Chondrocyte (in vitro differentiated cells): ENCODE data around the gene PNISR. TPM values are rescaled to one million over a fixed set of nuclear protein-coding genes. Genes with fewer than 3 reads are reported as not detected.

Experiments
- DNase-seq: peaks from one replicate; pipeline ENCODE4 v3.0.0; 2021; ENCODE audit warnings: mixed read lengths, low spot score
- H3K27ac Mint-ChIP-seq: one replicate; pipeline ENCODE4 v1.8.0; 2021; ENCODE audit warnings: mild to moderate bottlenecking, moderate library complexity, mixed read lengths; ENCODE audit not compliant: unreplicated experiment
- H3K27me3 Mint-ChIP-seq: 2 replicates; pipeline ENCODE4 v1.8.0; 2021; ENCODE audit warnings: low read depth, mixed read lengths
- H3K36me3 Mint-ChIP-seq: 2 replicates; pipeline ENCODE4 v1.8.0; 2021; ENCODE audit warnings: low read depth, mixed read lengths
- H3K4me1 Mint-ChIP-seq: 2 replicates; pipeline ENCODE4 v1.8.0; 2021; ENCODE audit warnings: low read depth, mild to moderate bottlenecking, mixed read lengths
- H3K4me3 Mint-ChIP-seq: one replicate; pipeline ENCODE4 v1.8.0; 2021; ENCODE audit warnings: mild to moderate bottlenecking, moderate library complexity, mixed read lengths; ENCODE audit not compliant: unreplicated experiment
- H3K9me3 Mint-ChIP-seq: 2 replicates; pipeline ENCODE4 v1.8.0; 2021; ENCODE audit warnings: low read depth, mixed read lengths
- CTCF ChIP-seq: fragments of 200-600 bp; sonication (generic); IDR thresholded peaks from 2 replicates; pipeline ENCODE4 v1.5.0; 2021; ENCODE audit warnings: antibody characterized with exemption, mild to moderate bottlenecking, moderate library complexity
- total RNA-seq: library from RNA; stranded (reverse); gene quantifications from 3 replicates; pipeline ENCODE4 v1.2.1, GENCODE V29; 2021

Gene PNISR
- total RNA-seq, 1 donor from 2014 or later = 49.3 TPM

- no peaks in the 10 kb centered on the region for H3K9me3 Mint-ChIP-seq
Measured at GRCh38 chr6:99416892-99417767, 8.0 kb downstream of the PNISR start.

GRCh38 chr6:99416226-99416625 lies 8.9 kb downstream of the PNISR start:
- Mint-ChIP-seq H3K36me3 (peaks cover 3% of the 10 kb centered on the region), H3K4me1 (peaks cover 37% of the 10 kb centered on the region), H3K9me3 (no peaks in the 10 kb centered on the region), H3K4me3 (no peak overlapping the region), H3K27me3 (no peaks in the 10 kb centered on the region), H3K27ac (peak overlapping the region; percentile 14)
- TF ChIP-seq CTCF = no peak
- no peak for DNase-seq

More at GRCh38 chr6:99416892-99417767, 8.0 kb downstream of the PNISR start:
- peaks cover 39% of the 10 kb centered on the region for H3K4me1 Mint-ChIP-seq
- H3K4me3 Mint-ChIP-seq = no peak overlapping the region
- no peak for TF ChIP-seq CTCF
- H3K36me3 Mint-ChIP-seq = no peaks in the 10 kb centered on the region
- DNase-seq = no peak
- no peaks in the 10 kb centered on the region for H3K27me3 Mint-ChIP-seq
- H3K27ac Mint-ChIP-seq = no peak overlapping the region

GRCh38 chr6:99415446-99415845 lies 9.7 kb downstream of the PNISR start:
- Mint-ChIP-seq H3K27ac (no peak overlapping the region), H3K9me3 (no peaks in the 10 kb centered on the region), H3K4me1 (peaks cover 32% of the 10 kb centered on the region), H3K4me3 (no peak overlapping the region), H3K36me3 (peaks cover 7% of the 10 kb centered on the region), H3K27me3 (no peaks in the 10 kb centered on the region)
- no peak for TF ChIP-seq CTCF
- DNase-seq = no peak

- Mint-ChIP-seq H3K27ac (peak overlapping the region; percentile 66), H3K4me1 (peaks cover 22% of the 10 kb centered on the region), H3K36me3 (peaks cover 18% of the 10 kb centered on the region), H3K9me3 (no peaks in the 10 kb centered on the region), H3K27me3 (no peaks in the 10 kb centered on the region), H3K4me3 (no peak overlapping the region)
- no peak for TF ChIP-seq CTCF
- DNase-seq = no peak
Measured at GRCh38 chr6:99412065-99412464, 13.0 kb downstream of the PNISR start.

- DNase-seq = no peak
- H3K36me3 Mint-ChIP-seq = peaks cover 24% of the 10 kb centered on the region
- H3K9me3 Mint-ChIP-seq = no peaks in the 10 kb centered on the region
- no peaks in the 10 kb centered on the region for H3K27me3 Mint-ChIP-seq
- no peak overlapping the region for H3K4me3 Mint-ChIP-seq
- no peak overlapping the region for H3K27ac Mint-ChIP-seq
- H3K4me1 Mint-ChIP-seq = peaks cover 8% of the 10 kb centered on the region
- TF ChIP-seq CTCF = no peak
Measured at GRCh38 chr6:99409672-99410071, 15.4 kb downstream of the PNISR start.
